H9 (cell line): ENCODE data around the gene DARS1. TPM values are rescaled to one million over a fixed set of nuclear protein-coding genes. Genes with fewer than 3 reads are reported as not detected.

Experiments used
- DNase-seq: peaks from one replicate; pipeline ENCODE4 v3.0.0-alpha.2; 2017
- H2AFZ ChIP-seq: one replicate; pipeline ENCODE4 v1.6.1; 2013; ENCODE audit warnings: mild to moderate bottlenecking, low read length, control low read depth, moderate library complexity
- H2AK5ac ChIP-seq: 2 replicates; pipeline ENCODE4 v1.6.1; 2013; ENCODE audit warnings: low read length, control low read depth, mixed read lengths; ENCODE audit not compliant: insufficient read length
- H2BK120ac ChIP-seq: one replicate; pipeline ENCODE4 v1.6.1; 2013; ENCODE audit warnings: low read depth, mild to moderate bottlenecking, low read length, control low read depth, inconsistent platforms; ENCODE audit not compliant: poor library complexity, severe bottlenecking
- H2BK12ac ChIP-seq: 2 replicates; pipeline ENCODE4 v1.6.1; 2013; ENCODE audit warnings: low read length, control low read depth, mixed read lengths, low read depth; ENCODE audit not compliant: insufficient read length
- H2BK15ac ChIP-seq: 2 replicates; pipeline ENCODE4 v1.6.1; 2013; ENCODE audit warnings: low read depth, low read length, control low read depth
- H2BK20ac ChIP-seq: one replicate; pipeline ENCODE4 v1.6.1; 2013; ENCODE audit warnings: low read depth, mild to moderate bottlenecking, low read length, control low read depth, inconsistent platforms; ENCODE audit not compliant: poor library complexity, severe bottlenecking
- H2BK5ac ChIP-seq: 2 replicates; pipeline ENCODE4 v1.6.1; 2013; ENCODE audit warnings: low read length, control low read depth, mixed read lengths; ENCODE audit not compliant: insufficient read length
- H3K14ac ChIP-seq: 2 replicates; pipeline ENCODE4 v1.6.1; 2013; ENCODE audit warnings: low read length, control low read depth; ENCODE audit not compliant: insufficient read depth
- H3K18ac ChIP-seq: 2 replicates; pipeline ENCODE4 v1.6.1; 2013; ENCODE audit warnings: low read depth, mild to moderate bottlenecking, mixed read lengths, low read length, control low read depth; ENCODE audit not compliant: insufficient read length
- H3K23ac ChIP-seq: 2 replicates; pipeline ENCODE4 v1.6.1; 2013; ENCODE audit warnings: low read length, control low read depth, mixed read lengths, low read depth; ENCODE audit not compliant: insufficient read length
- H3K23me2 ChIP-seq: 2 replicates; pipeline ENCODE4 v1.6.1; 2013; ENCODE audit warnings: low read depth, mild to moderate bottlenecking, mixed read lengths, low read length, control low read depth; ENCODE audit not compliant: insufficient read length, poor library complexity, severe bottlenecking
- H3K27ac ChIP-seq: 2 replicates; pipeline ENCODE4 v1.5.1; 2013; ENCODE audit warnings: low read length, control low read depth, mixed read lengths, low read depth; ENCODE audit not compliant: insufficient read length
- H3K27me3 ChIP-seq: 2 replicates; pipeline ENCODE4 v1.6.1; 2013; ENCODE audit warnings: low read length, control low read depth, inconsistent platforms; ENCODE audit not compliant: insufficient read depth
- H3K4ac ChIP-seq: 2 replicates; pipeline ENCODE4 v1.6.1; 2013; ENCODE audit warnings: low read depth, mild to moderate bottlenecking, control low read depth, inconsistent platforms, low read length, moderate library complexity
- H3K4me1 ChIP-seq: 2 replicates; pipeline ENCODE4 v1.6.1; 2013; ENCODE audit warnings: low read length, control low read depth, inconsistent platforms; ENCODE audit not compliant: insufficient read depth
- H3K4me2 ChIP-seq: 2 replicates; pipeline ENCODE4 v1.6.1; 2013; ENCODE audit warnings: low read length, control low read depth, mixed read lengths; ENCODE audit not compliant: insufficient read length, insufficient read depth
- H3K56ac ChIP-seq: 2 replicates; pipeline ENCODE4 v1.6.1; 2013; ENCODE audit warnings: low read depth, mild to moderate bottlenecking, mixed read lengths, low read length, control low read depth; ENCODE audit not compliant: insufficient read length
- H3K79me1 ChIP-seq: 2 replicates; pipeline ENCODE4 v1.6.1; 2013; ENCODE audit warnings: low read depth, mild to moderate bottlenecking, moderate library complexity, low read length, control low read depth, inconsistent platforms; ENCODE audit not compliant: insufficient read depth, poor library complexity, severe bottlenecking
- H3K79me2 ChIP-seq: 2 replicates; pipeline ENCODE4 v1.6.1; 2013; ENCODE audit warnings: low read length, control low read depth, inconsistent platforms; ENCODE audit not compliant: insufficient read depth
- H3K9ac ChIP-seq: 2 replicates; pipeline ENCODE4 v1.6.1; 2013; ENCODE audit warnings: low read length, control low read depth, mixed read lengths; ENCODE audit not compliant: insufficient read length; ENCODE audit errors: extremely low read depth
- H3K9me3 ChIP-seq: one replicate; pipeline ENCODE4 v1.6.1; 2013; ENCODE audit warnings: low read depth, low read length, inconsistent platforms; ENCODE audit not compliant: control insufficient read depth
- H3T11ph ChIP-seq: one replicate; pipeline ENCODE4 v1.6.1; 2013; ENCODE audit warnings: mild to moderate bottlenecking, low read length, control low read depth, inconsistent platforms
- H4K20me1 ChIP-seq: one replicate; pipeline ENCODE4 v1.6.1; 2013; ENCODE audit not compliant: control insufficient read depth, insufficient read length, insufficient read depth
- H4K5ac ChIP-seq: 2 replicates; pipeline ENCODE4 v1.6.1; 2013; ENCODE audit warnings: low read depth, mild to moderate bottlenecking, mixed read lengths, low read length, control low read depth; ENCODE audit not compliant: insufficient read length
- H4K8ac ChIP-seq: replicated peaks from 2 replicates; pipeline ENCODE4 v1.6.1; 2013; ENCODE audit warnings: low read length, control low read depth, mixed read lengths, low read depth; ENCODE audit not compliant: insufficient read length
- H4K91ac ChIP-seq: 2 replicates; pipeline ENCODE4 v1.6.1; 2013; ENCODE audit warnings: low read depth, mild to moderate bottlenecking, moderate library complexity, mixed read lengths, low read length, control low read depth; ENCODE audit not compliant: insufficient read length
- H3K27ac Mint-ChIP-seq, 3 experiments: 2 replicates in 2 of 3; 3 replicates in 1 of 3; pipeline ENCODE4 v1.8.0; 2020 to 2021; ENCODE audit warnings: mixed read lengths in 3 of 3, mild to moderate bottlenecking in 1 of 3, moderate library complexity in 1 of 3
- H3K27me3 Mint-ChIP-seq: 2 replicates; pipeline ENCODE4 v1.8.0; 2021; ENCODE audit warnings: low read depth, mild to moderate bottlenecking, moderate library complexity, mixed read lengths
- H3K36me3 Mint-ChIP-seq, 3 experiments: 2 replicates in 2 of 3; 3 replicates in 1 of 3; pipeline ENCODE4 v1.8.0; 2020 to 2021; ENCODE audit warnings: low read depth in 3 of 3, mixed read lengths in 3 of 3; ENCODE audit not compliant: insufficient read depth in 1 of 3
- H3K4me1 Mint-ChIP-seq, 2 experiments: 2 replicates each; pipeline ENCODE4 v1.8.0; 2020; ENCODE audit warnings: mixed read lengths in 2 of 2
- H3K4me3 Mint-ChIP-seq, 2 experiments: 2 replicates in 1 of 2; 3 replicates in 1 of 2; pipeline ENCODE4 v1.8.0; 2020 to 2021; ENCODE audit warnings: mild to moderate bottlenecking in 2 of 2, mixed read lengths in 2 of 2, moderate library complexity in 1 of 2
- H3K9me3 Mint-ChIP-seq, 2 experiments: 2 replicates in 1 of 2; 3 replicates in 1 of 2; pipeline ENCODE4 v1.8.0; 2020; ENCODE audit warnings: mild to moderate bottlenecking in 2 of 2, mixed read lengths in 2 of 2, moderate library complexity in 1 of 2
- WGBS: extraction: QIAGEN DNeasy Blood & Tissue Kit; methylation state at CpG from one replicate; pipeline ENCODE4 v1.1.7; 2013; ENCODE audit warnings: missing lambda C conversion rate, low lambda C conversion rate, mixed read lengths; ENCODE audit not compliant: insufficient read length; ENCODE audit errors: extremely low coverage; 5-methylcytosine and 5-hydroxymethylcytosine counted together
- total RNA-seq: library from RNA; stranded (reverse); gene quantifications from 2 replicates; pipeline ENCODE4 v1.2.1, GENCODE V29; 2021
- TF ChIP-seq, protein P1 (sequence below): fragments of 200-600 bp; sonication (generic); conservative IDR thresholded peaks from 3 replicates; pipeline ENCODE4 v1.8.0; 2021; ENCODE audit warnings: antibody characterized with exemption, mild to moderate bottlenecking

The DARS1 gene
- total RNA-seq, 1 experiment from 2014 or later = 117 TPM

DNA sequence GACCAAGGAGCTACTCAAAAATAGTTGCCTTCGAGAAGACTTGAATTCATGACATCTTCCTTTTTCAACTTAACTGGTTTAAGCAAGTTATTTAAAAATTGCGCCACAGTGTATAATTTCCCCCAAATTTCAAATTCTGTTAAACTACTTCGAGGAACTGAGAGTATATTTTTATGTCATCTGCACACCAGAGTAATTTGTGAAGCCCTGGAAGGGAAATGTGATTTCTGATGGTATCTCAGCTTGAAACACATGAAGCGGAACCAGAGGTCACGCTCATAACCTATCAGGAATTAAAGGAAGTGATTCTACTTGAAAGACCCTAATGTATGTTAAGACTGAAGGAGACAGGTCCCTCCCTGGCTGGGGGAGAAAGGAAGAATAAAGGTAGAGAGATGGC, 33.9 kb upstream of the DARS1 start:
- Histone ChIP-seq H2BK20ac (no peak overlapping the region), H4K5ac (no peak overlapping the region), H4K8ac (no peak overlapping the region), H2BK12ac (no peak overlapping the region), H3K14ac (no peak overlapping the region), H4K91ac (no peak overlapping the region), H3K56ac (no peak overlapping the region), H3K9ac (no peak overlapping the region), H2AFZ (no peak overlapping the region), H4K20me1 (no peaks in the 10 kb centered on the region), H2BK15ac (no peak overlapping the region), H3K79me1 (no peaks in the 10 kb centered on the region), H3K27me3 (no peaks in the 10 kb centered on the region), H3K4me2 (no peak overlapping the region), H3K23me2 (no peaks in the 10 kb centered on the region), H3K4me1 (no peaks in the 10 kb centered on the region), H3T11ph (no peak overlapping the region), H3K4ac (no peak overlapping the region), H2AK5ac (no peak overlapping the region), H2BK120ac (no peak overlapping the region), H3K18ac (no peak overlapping the region), H3K79me2 (no peaks in the 10 kb centered on the region), H3K9me3 (no peaks in the 10 kb centered on the region), H3K27ac (no peak overlapping the region), H3K23ac (no peak overlapping the region), H2BK5ac (no peak overlapping the region)
- no CpG with 5 or more reads among the region's 5 CpGs for WGBS
- DNase-seq = no peak
- H3K9me3 Mint-ChIP-seq = no peaks in the 10 kb centered on the region
- H3K4me1 Mint-ChIP-seq = peaks cover 4 to 9% of the 10 kb centered on the region in 2 experiments; a peak in 3 of 4 replicates
- H3K36me3 Mint-ChIP-seq = 0 out of 7 replicates have a peak, but pooled peaks cover 0 to 2% (median 0%) of the 10 kb centered on the region in 3 experiments
- TF ChIP-seq, protein P1, sequence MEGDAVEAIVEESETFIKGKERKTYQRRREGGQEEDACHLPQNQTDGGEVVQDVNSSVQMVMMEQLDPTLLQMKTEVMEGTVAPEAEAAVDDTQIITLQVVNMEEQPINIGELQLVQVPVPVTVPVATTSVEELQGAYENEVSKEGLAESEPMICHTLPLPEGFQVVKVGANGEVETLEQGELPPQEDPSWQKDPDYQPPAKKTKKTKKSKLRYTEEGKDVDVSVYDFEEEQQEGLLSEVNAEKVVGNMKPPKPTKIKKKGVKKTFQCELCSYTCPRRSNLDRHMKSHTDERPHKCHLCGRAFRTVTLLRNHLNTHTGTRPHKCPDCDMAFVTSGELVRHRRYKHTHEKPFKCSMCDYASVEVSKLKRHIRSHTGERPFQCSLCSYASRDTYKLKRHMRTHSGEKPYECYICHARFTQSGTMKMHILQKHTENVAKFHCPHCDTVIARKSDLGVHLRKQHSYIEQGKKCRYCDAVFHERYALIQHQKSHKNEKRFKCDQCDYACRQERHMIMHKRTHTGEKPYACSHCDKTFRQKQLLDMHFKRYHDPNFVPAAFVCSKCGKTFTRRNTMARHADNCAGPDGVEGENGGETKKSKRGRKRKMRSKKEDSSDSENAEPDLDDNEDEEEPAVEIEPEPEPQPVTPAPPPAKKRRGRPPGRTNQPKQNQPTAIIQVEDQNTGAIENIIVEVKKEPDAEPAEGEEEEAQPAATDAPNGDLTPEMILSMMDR = no peak
- no peak overlapping the region for H3K4me3 Mint-ChIP-seq
- no peak overlapping the region for H3K27ac Mint-ChIP-seq
- no peaks in the 10 kb centered on the region for H3K27me3 Mint-ChIP-seq
